Choroid plexus epithelial cell (primary cell): ENCODE results near the gene SELENOO.

Experiments
- DNase-seq: peaks from one replicate; pipeline ENCODE4 v3.0.0-alpha.2; 2010; ENCODE audit warnings: low read depth
- H3K4me3 ChIP-seq: 2 replicates; pipeline ENCODE4 v1.5.1; 2011; ENCODE audit warnings: low read depth, mild to moderate bottlenecking, control low read depth, low read length, moderate library complexity
- CTCF ChIP-seq: conservative IDR thresholded peaks from 2 replicates; pipeline ENCODE4 v1.5.1; 2011; ENCODE audit warnings: low read depth, mild to moderate bottlenecking, control low read depth, inconsistent platforms, low read length, moderate library complexity

Gene SELENOO

GRCh38 chr22:50205781-50206569 lies 5.2 kb downstream of the SELENOO start:
- no peak for TF ChIP-seq CTCF

GRCh38 chr22:50206599-50206998 lies 5.8 kb downstream of the SELENOO start:
- DNase-seq, result peak; percentile 31
- no peak overlapping the region for H3K4me3 ChIP-seq
- TF ChIP-seq CTCF, result peak; percentile 63

More at GRCh38 chr22:50205781-50206569, 5.2 kb downstream of the SELENOO start:
- DNase-seq, result no peak
- no peak overlapping the region for H3K4me3 ChIP-seq

- H3K4me3 ChIP-seq, result no peak overlapping the region
- no peak for DNase-seq
- TF ChIP-seq CTCF, result no peak
Observed at GRCh38 chr22:50207383-50208140, 6.8 kb downstream of the SELENOO start.

GRCh38 chr22:50208430-50208938 lies 7.7 kb downstream of the SELENOO start:
- TF ChIP-seq CTCF, result no peak
- no peak for DNase-seq
- no peak overlapping the region for H3K4me3 ChIP-seq

GRCh38 chr22:50208939-50209892 lies 8.4 kb downstream of the SELENOO start:
- no peak for TF ChIP-seq CTCF
- no peak for DNase-seq
- no peak overlapping the region for H3K4me3 ChIP-seq

GRCh38 chr22:50209893-50210292 lies 9.1 kb downstream of the SELENOO start:
- TF ChIP-seq CTCF, result peak; percentile 91
- H3K4me3 ChIP-seq, result no peak overlapping the region
- DNase-seq, result peak; percentile 74
